HG02623 (cell line): ENCODE results near the gene THEM4.
"Not testable (repeated sequence)": the region's sequence is repeated elsewhere in the genome, so short reads cannot be mapped to it uniquely, and the experiment has no call there.

Experiments
- ATAC-seq: cut with Tn5 transposase; IDR thresholded peaks from one replicate; pipeline ENCODE4 v1.9.1; 2021; ENCODE audit warnings: moderate library complexity; ENCODE audit not compliant: unreplicated experiment

Gene THEM4

GRCh38 chr1:151935154-151935553 lies 25.8 kb upstream of the THEM4 start:
- ATAC-seq, result no peak

- ATAC-seq, result no peak
Observed at GRCh38 chr1:151934048-151934493, 24.8 kb upstream of the THEM4 start.

- ATAC-seq, result no peak
Observed at GRCh38 chr1:151924691-151925587, 15.6 kb upstream of the THEM4 start.

- ATAC-seq, result no peak
Observed at GRCh38 chr1:151923422-151923821, 14.1 kb upstream of the THEM4 start.

- no peak for ATAC-seq
Observed at GRCh38 chr1:151920149-151920548, 10.8 kb upstream of the THEM4 start.

GRCh38 chr1:151918819-151919610 lies 9.7 kb upstream of the THEM4 start:
- ATAC-seq, result no peak

- ATAC-seq, result no peak
Observed at GRCh38 chr1:151918156-151918555, 8.8 kb upstream of the THEM4 start.

GRCh38 chr1:151916726-151917370 lies 7.5 kb upstream of the THEM4 start:
- no peak for ATAC-seq

GRCh38 chr1:151915061-151915686 lies 5.9 kb upstream of the THEM4 start:
- ATAC-seq, result no peak

GRCh38 chr1:151914076-151914475 lies 4.8 kb upstream of the THEM4 start:
- no peak for ATAC-seq

- no peak for ATAC-seq
Observed at GRCh38 chr1:151912973-151913372, 3.7 kb upstream of the THEM4 start.

- ATAC-seq, result no peak
Observed at GRCh38 chr1:151908228-151908691, 1.1 kb downstream of the THEM4 start.

- no peak for ATAC-seq
Observed at GRCh38 chr1:151907363-151908139, 1.8 kb downstream of the THEM4 start.

- not testable (repeated sequence) for ATAC-seq
Observed at GRCh38 chr1:151906324-151906645, 3.0 kb downstream of the THEM4 start.

GRCh38 chr1:151905443-151906323 lies 3.6 kb downstream of the THEM4 start:
- ATAC-seq, result not testable (repeated sequence)

- no peak for ATAC-seq
Observed at GRCh38 chr1:151905070-151905442, 4.3 kb downstream of the THEM4 start.

GRCh38 chr1:151902858-151903257 lies 6.5 kb downstream of the THEM4 start:
- ATAC-seq, result no peak

- not testable (repeated sequence) for ATAC-seq
Observed at GRCh38 chr1:151900804-151901203, 8.5 kb downstream of the THEM4 start.

GRCh38 chr1:151898519-151898991 lies 10.8 kb downstream of the THEM4 start:
- no peak for ATAC-seq
